AG04450 (cell line): ENCODE results near the gene HPS4. TPM values are rescaled to one million over a fixed set of nuclear protein-coding genes. Genes with fewer than 3 reads are reported as not detected.

Experiments used
- CTCF ChIA-PET: fragments of 300-600, 350-600 bp; formaldehyde crosslinking; extraction: SDS; loops from one replicate; lab custom pipeline; 2022; ENCODE audit warnings: antibody characterized with exemption, inconsistent platforms; lab: Charles Lee
- POLR2A ChIA-PET: fragments of 350-600 bp; formaldehyde crosslinking; extraction: SDS; loops from one replicate; lab custom pipeline; 2021; ENCODE audit warnings: antibody characterized with exemption, inconsistent platforms; lab: Yijun Ruan, JAX
- DNase-seq: peaks from one replicate; pipeline ENCODE4 v3.0.0-alpha.2; 2011; ENCODE audit warnings: low read depth, low spot score
- H3K27ac ChIP-seq: one replicate; pipeline ENCODE4 v1.5.1; 2012; ENCODE audit warnings: low read depth, low read length, control low read depth
- H3K27me3 ChIP-seq: one replicate; pipeline ENCODE4 v1.6.0; 2012; ENCODE audit warnings: low read length; ENCODE audit not compliant: control insufficient read depth, insufficient read depth
- H3K4me3 ChIP-seq: 2 replicates; pipeline ENCODE4 v1.5.1; 2011; ENCODE audit warnings: mild to moderate bottlenecking, low read depth, low read length, control low read depth
- H3K9me3 ChIP-seq: 2 replicates; pipeline ENCODE4 v1.5.1; 2012; ENCODE audit warnings: low read length; ENCODE audit not compliant: control insufficient read depth, insufficient read depth
- CTCF ChIP-seq: IDR thresholded peaks from 2 replicates; pipeline ENCODE4 v1.5.1; 2011; ENCODE audit warnings: low read depth, low read length, control low read depth, inconsistent platforms
- polyA plus RNA-seq: library from polyadenylated mRNA; depleted of rRNA; stranded (reverse); fragments of >200 nt; gene quantifications from 2 replicates; pipeline ENCODE4 v1.2.3, GENCODE V29; 2011

The HPS4 gene
- polyA plus RNA-seq, 1 experiment = 30.9 TPM

GRCh38 chr22:26453812-26454500 is 29.6 kb downstream of the HPS4 start:
- H3K27ac ChIP-seq = no peak overlapping the region
- no peak for TF ChIP-seq CTCF

GRCh38 chr22:26453216-26453615 is 30.4 kb downstream of the HPS4 start:
- no peak overlapping the region for H3K4me3 ChIP-seq
- H3K27ac ChIP-seq = no peak overlapping the region
- DNase-seq = no peak
- H3K9me3 ChIP-seq = no peaks in the 10 kb centered on the region
- TF ChIP-seq CTCF = no peak
- ChIA-PET POLR2A (no interaction called here), CTCF (interaction anchor here (0.6 to 1.6 kb wide), 3 partner anchors 8 to 89 kb away, joined by 3 to 8 read pairs (median 5); no protein-coding TSS in a partner anchor)
- no peaks in the 10 kb centered on the region for H3K27me3 ChIP-seq

More at GRCh38 chr22:26453812-26454500, 29.6 kb downstream of the HPS4 start:
- Histone ChIP-seq H3K9me3 (no peaks in the 10 kb centered on the region), H3K4me3 (no peak overlapping the region), H3K27me3 (no peaks in the 10 kb centered on the region)
- ChIA-PET CTCF (no interaction called here), POLR2A (no interaction called here)
- no peak for DNase-seq

- DNase-seq = no peak
- ChIA-PET POLR2A (no interaction called here), CTCF (interaction anchor here (1.0 to 1.6 kb wide), 3 partner anchors 8 to 88 kb away, joined by 3 to 5 read pairs (median 4); no protein-coding TSS in a partner anchor)
Observed at GRCh38 chr22:26452236-26453016, 31.2 kb downstream of the HPS4 start.

GRCh38 chr22:26450453-26451185 is 33.0 kb downstream of the HPS4 start:
- no peaks in the 10 kb centered on the region for H3K27me3 ChIP-seq
- ChIA-PET CTCF (no interaction called here), POLR2A (no interaction called here)
- no peaks in the 10 kb centered on the region for H3K9me3 ChIP-seq
- no peak for TF ChIP-seq CTCF
- H3K27ac ChIP-seq = no peak overlapping the region
- DNase-seq = no peak
- no peak overlapping the region for H3K4me3 ChIP-seq

More at GRCh38 chr22:26452236-26453016, 31.2 kb downstream of the HPS4 start:
- Histone ChIP-seq H3K9me3 (no peaks in the 10 kb centered on the region), H3K4me3 (no peak overlapping the region), H3K27me3 (no peaks in the 10 kb centered on the region), H3K27ac (no peak overlapping the region)
- TF ChIP-seq CTCF = no peak
